GM12878 (cell line): Measurements from ENCODE around the gene UQCRC1. TPM values are rescaled to one million over a fixed set of nuclear protein-coding genes. Genes with fewer than 3 reads are reported as not detected.

Source experiments
- ATAC-seq: fragments of 200-7000 bp; cut with Tn5 transposase; 3 replicates; pipeline ENCODE4 v1.9.1; 2020; ENCODE audit warnings: mild to moderate bottlenecking, moderate library complexity
- BruUV-seq: library from RNA; stranded (reverse); fragments of 400-500 nt; replicated peaks from 2 replicates; lab custom pipeline; 2021; lab: Mats Ljungman, UMichigan
- CTCF ChIA-PET: fragments of 300-600 bp; sonication (Branson Sonifier 250); formaldehyde crosslinking; extraction: SDS; loops from one replicate; lab custom pipeline; 2021; ENCODE audit warnings: inconsistent platforms; lab: Yijun Ruan, JAX
- POLR2A ChIA-PET: fragments of 350-600 bp; formaldehyde crosslinking; extraction: SDS; loops from one replicate; lab custom pipeline; 2021; ENCODE audit warnings: inconsistent platforms; lab: Charles Lee
- RAD21 ChIA-PET: fragments of 300-600 bp; sonication (Branson Sonifier 250); formaldehyde crosslinking; loops from one replicate; lab custom pipeline; 2023; ENCODE audit warnings: antibody characterized with exemption; ENCODE audit not compliant: unreplicated experiment; lab: Charles Lee
- SMC1A ChIA-PET: fragments of 300-600 bp; sonication (Branson Sonifier 250); formaldehyde crosslinking; loops from one replicate; lab custom pipeline; 2023; ENCODE audit not compliant: unreplicated experiment, uncharacterized antibody; lab: Charles Lee
- DNase-seq: peaks from one replicate; pipeline ENCODE4 v3.0.0-alpha.2; 2011; ENCODE audit warnings: low read depth, low spot score
- FAIRE-seq: peaks from 3 replicates; lab custom pipeline; 2011; peaks lifted over from hg19 to GRCh38; lab: Jason Lieb, UNC
- H2AFZ ChIP-seq: 2 replicates; pipeline ENCODE4 v1.6.0; 2011; ENCODE audit warnings: low read depth, low read length, control low read depth; ENCODE audit not compliant: control insufficient read depth
- H3K27ac ChIP-seq: 2 replicates; pipeline ENCODE4 v1.5.1; 2011; ENCODE audit warnings: control low read depth; ENCODE audit not compliant: control insufficient read depth, insufficient read depth
- H3K27me3 ChIP-seq, 2 experiments: replicated peaks in 1 of 2; 2 replicates each; pipeline versions ENCODE4 v1.6.0 to v1.6.1; 2011; ENCODE audit warnings: low read length in 1 of 2; ENCODE audit not compliant: control insufficient read depth in 2 of 2, insufficient read depth in 2 of 2
- H3K36me3 ChIP-seq, 2 experiments: 2 replicates each; pipeline ENCODE4 v1.5.1; 2011; ENCODE audit warnings: low read length in 1 of 2; ENCODE audit not compliant: control insufficient read depth in 2 of 2, insufficient read depth in 2 of 2
- H3K4me1 ChIP-seq: 2 replicates; pipeline ENCODE4 v1.6.1; 2011; ENCODE audit warnings: mild to moderate bottlenecking, low read length, moderate library complexity, mixed read lengths; ENCODE audit not compliant: control insufficient read depth, insufficient read depth
- H3K4me2 ChIP-seq: 2 replicates; pipeline ENCODE4 v1.6.0; 2011; ENCODE audit warnings: control low read depth; ENCODE audit not compliant: control insufficient read depth, insufficient read depth
- H3K4me3 ChIP-seq: fragments of 200-600 bp; sonication (generic); 2 replicates; pipeline ENCODE4 v1.5.1; 2016
- H3K79me2 ChIP-seq: 2 replicates; pipeline ENCODE4 v1.6.0; 2011; ENCODE audit warnings: low read length; ENCODE audit not compliant: control insufficient read depth, insufficient read depth
- H3K9ac ChIP-seq: 2 replicates; pipeline ENCODE4 v1.8.0; 2011; ENCODE audit warnings: low read length, control low read depth, mixed read lengths; ENCODE audit not compliant: control insufficient read depth, insufficient read depth
- H3K9me3 ChIP-seq: replicated peaks from 3 replicates; pipeline ENCODE4 v1.5.1; 2011; ENCODE audit warnings: mild to moderate bottlenecking, low read length; ENCODE audit not compliant: control insufficient read depth, insufficient read depth
- H4K20me1 ChIP-seq: 2 replicates; pipeline ENCODE4 v1.6.0; 2011; ENCODE audit not compliant: control insufficient read depth, insufficient read depth
- ASH2L ChIP-seq: fragments of 300-600, 200-600 bp; sonication (generic); IDR thresholded peaks from 2 replicates; pipeline ENCODE4 v1.6.1; 2017; ENCODE audit warnings: low read depth, mild to moderate bottlenecking, borderline replicate concordance
- ATF2 ChIP-seq: IDR thresholded peaks from 2 replicates; pipeline ENCODE4 v1.6.1; 2012; ENCODE audit warnings: low read length, inconsistent platforms
- ATF7 ChIP-seq: fragments of 450-650 bp; IDR thresholded peaks from 2 replicates; pipeline ENCODE4 v1.6.1; 2016; ENCODE audit warnings: low read depth, mild to moderate bottlenecking
- BACH1 ChIP-seq: fragments of 450-650 bp; IDR thresholded peaks from 2 replicates; pipeline ENCODE4 v1.6.1; 2017; ENCODE audit warnings: mild to moderate bottlenecking, borderline replicate concordance
- CEBPB ChIP-seq, 2 experiments: fragments of 150-350 bp in 1 of 2; IDR thresholded peaks; 2 replicates each; pipeline ENCODE4 v1.6.1; 2012 to 2014; ENCODE audit warnings: low read depth in 2 of 2, low read length in 2 of 2, borderline replicate concordance in 1 of 2, inconsistent platforms in 1 of 2
- E2F4 ChIP-seq: IDR thresholded peaks from 2 replicates; pipeline ENCODE4 v1.6.1; 2012; ENCODE audit warnings: low read depth, low read length, improper control_type of control experiment
- HSF1 ChIP-seq: fragments of 150-350 bp; IDR thresholded peaks from 2 replicates; pipeline ENCODE4 v1.6.1; 2014; ENCODE audit warnings: mild to moderate bottlenecking, low read depth, low read length
- MTA2 ChIP-seq: fragments of 450-650 bp; IDR thresholded peaks from 2 replicates; pipeline ENCODE4 v1.6.1; 2016; ENCODE audit warnings: low read depth, mild to moderate bottlenecking, moderate library complexity
- MTA3 ChIP-seq: IDR thresholded peaks from 2 replicates; pipeline ENCODE4 v1.6.1; 2012; ENCODE audit warnings: low read length, inconsistent platforms, borderline replicate concordance
- MYB ChIP-seq: fragments of 150-350 bp; IDR thresholded peaks from 2 replicates; pipeline ENCODE4 v1.6.1; 2014; ENCODE audit warnings: mild to moderate bottlenecking, low read depth, low read length, borderline replicate concordance
- PAX8 ChIP-seq: fragments of 450-650 bp; IDR thresholded peaks from 2 replicates; pipeline ENCODE4 v1.6.1; 2017; ENCODE audit warnings: mild to moderate bottlenecking, moderate library complexity
- RB1 ChIP-seq: fragments of 450-650 bp; formaldehyde crosslinking; IDR thresholded peaks from 2 replicates; pipeline ENCODE4 v1.6.1; 2017; ENCODE audit warnings: mild to moderate bottlenecking, borderline replicate concordance
- RELA ChIP-seq: fragments of 450-650 bp; IDR thresholded peaks from 2 replicates; pipeline ENCODE4 v1.8.0; 2014; ENCODE audit warnings: borderline replicate concordance; ENCODE audit not compliant: partially characterized antibody
- SPI1 ChIP-seq: IDR thresholded peaks from 2 replicates; pipeline ENCODE4 v1.6.1; 2011; ENCODE audit warnings: low read depth, mild to moderate bottlenecking, low read length, moderate library complexity, borderline replicate concordance; ENCODE audit not compliant: insufficient read depth
- YBX1 ChIP-seq: fragments of 450-650 bp; IDR thresholded peaks from 2 replicates; pipeline ENCODE4 v1.6.1; 2016; ENCODE audit warnings: antibody characterized with exemption
- ZNF687 ChIP-seq: fragments of 450-650 bp; IDR thresholded peaks from 2 replicates; pipeline ENCODE4 v1.6.1; 2017; ENCODE audit warnings: mild to moderate bottlenecking, moderate library complexity
- WGBS: methylation state at CpG from one replicate; pipeline ENCODE4 v1.1.6; 2016; ENCODE audit warnings: low lambda C conversion rate; ENCODE audit not compliant: insufficient replicate concordance, insufficient coverage; ENCODE audit errors: missing lambda C conversion rate; 5-methylcytosine and 5-hydroxymethylcytosine counted together
- in situ Hi-C: fragments of 300-500 bp; cut with MboI; formaldehyde crosslinking; loops from 9 replicates; pipeline ENCODE4 v1.14.3; 2018; ENCODE audit warnings: mixed read lengths
- intact Hi-C: fragments of 100-400 bp; cut with micrococcal nuclease; formaldehyde crosslinking; loops from one replicate; pipeline ENCODE4 v1.14.2; 2022; ENCODE audit not compliant: unreplicated experiment
- polyA plus RNA-seq, 11 experiments: library from polyadenylated mRNA; depleted of rRNA in 4 of 11; unstranded in 6 of 11; stranded (reverse) in 5 of 11; fragments of >200 nt; fragmentation: Nextera tagmentation in 4 of 11; fragmentation: Illumina TruSeq in 1 of 11; extraction: Ambion mirVana in 4 of 11; extraction: Trizol in 1 of 11; gene quantifications; 1 replicate in 1 of 11; 2 replicates in 10 of 11; pipeline versions ENCODE4 v1.2.1 to v1.2.3, GENCODE V29; 2011 to 2016; ENCODE audit warnings: inconsistent platforms in 2 of 11, missing spikeins in 2 of 11, low read depth in 1 of 11
- total RNA-seq, 4 experiments: library from RNA; depleted of rRNA in 3 of 4; stranded (reverse); fragments of >200 nt in 3 of 4; fragmentation: Illumina TruSeq in 1 of 4; extraction: Trizol in 1 of 4; gene quantifications; 2 replicates each; pipeline versions ENCODE4 v1.2.1 to v1.2.3, GENCODE V29; 2013 to 2021

The UQCRC1 gene
- total and polyA plus RNA-seq, 10 of the 15 experiments (the other 5 are each of a cell fraction or from before 2014, with no cell fraction given), result 116 to 426 (median 228) TPM

- FAIRE-seq, result no peak
- Histone ChIP-seq H3K36me3 (no peaks in the 10 kb centered on the region), H3K27me3 (peaks cover 0 to 2% of the 10 kb centered on the region in 2 experiments; a peak in 1 of 4 replicates), H3K4me2 (no peak overlapping the region), H3K4me1 (0 out of 2 replicates have a peak, but pooled peaks cover 3% of the 10 kb centered on the region), H3K79me2 (no peaks in the 10 kb centered on the region), H3K27ac (no peak overlapping the region), H3K4me3 (no peak overlapping the region), H2AFZ (no peak overlapping the region), H4K20me1 (no peaks in the 10 kb centered on the region; the same call in 1 of the 2 replicates), H3K9ac (no peak overlapping the region), H3K9me3 (no peaks in the 10 kb centered on the region)
- intact Hi-C loops (no loop called here), in situ Hi-C loops (no loop called here)
- ChIA-PET RAD21 (no interaction called here), SMC1A (no interaction called here), CTCF (no interaction called here), POLR2A (no interaction called here)
- BruUV-seq, result no TSS peak
- ATAC-seq, result no peak
- DNase-seq, result no peak
- WGBS, result 40% methylated on average over 11 of the region's 11 CpGs
- TF ChIP-seq RELA (no peak), RB1 (no peak), ATF2 (no peak), YBX1 (no peak), HSF1 (no peak), ASH2L (no peak), PAX8 (no peak), E2F4 (no peak), MTA3 (no peak), SPI1 (no peak), MTA2 (no peak), CEBPB (IDR thresholded peaks at IDR 0.05; ENCODE audit: borderline replicate concordance in 1 of 2, low read depth in 2 of 2, low read length in 2 of 2) (no peak), ZNF687 (no peak), ATF7 (no peak), BACH1 (no peak), MYB (no peak)
These were observed 42.3 kb upstream of the UQCRC1 start for GRCh38 chr3:48651771-48652170.
